Neuronal stem cell (in vitro differentiated cells): Measurements from ENCODE around the gene GSX1.
"Not testable (repeated sequence)": the region's sequence is repeated elsewhere in the genome, so short reads cannot be mapped to it uniquely, and the experiment has no call there.

Source experiments
- DNase-seq: peaks from one replicate; pipeline ENCODE4 v3.0.0-alpha.2; 2013; ENCODE audit warnings: low spot score
- H2AFZ ChIP-seq: one replicate; pipeline ENCODE4 v1.6.1; 2013; ENCODE audit warnings: mild to moderate bottlenecking, low read length, inconsistent platforms
- H2AK5ac ChIP-seq: 2 replicates; pipeline ENCODE4 v1.6.1; 2013; ENCODE audit warnings: low read depth, mild to moderate bottlenecking, inconsistent platforms, low read length, moderate library complexity, mixed read lengths
- H2BK120ac ChIP-seq: 2 replicates; pipeline ENCODE4 v1.6.1; 2013; ENCODE audit warnings: low read depth, mild to moderate bottlenecking, inconsistent platforms, low read length, moderate library complexity, mixed read lengths
- H2BK12ac ChIP-seq: one replicate; pipeline ENCODE4 v1.6.1; 2013; ENCODE audit warnings: low read length, inconsistent platforms
- H2BK15ac ChIP-seq: 2 replicates; pipeline ENCODE4 v1.6.1; 2013; ENCODE audit warnings: mild to moderate bottlenecking, low read length, inconsistent platforms, mixed read lengths
- H2BK5ac ChIP-seq: one replicate; pipeline ENCODE4 v1.6.1; 2013; ENCODE audit warnings: inconsistent platforms, mild to moderate bottlenecking, low read length, moderate library complexity
- H3K14ac ChIP-seq: one replicate; pipeline ENCODE4 v1.6.1; 2013; ENCODE audit warnings: low read length, inconsistent platforms
- H3K18ac ChIP-seq: 2 replicates; pipeline ENCODE4 v1.6.1; 2013; ENCODE audit warnings: low read length, inconsistent platforms
- H3K23ac ChIP-seq: 2 replicates; pipeline ENCODE4 v1.6.1; 2013; ENCODE audit warnings: low read depth, mild to moderate bottlenecking, mixed read lengths, low read length, inconsistent platforms; ENCODE audit not compliant: poor library complexity
- H3K27ac ChIP-seq: replicated peaks from 3 replicates; pipeline ENCODE4 v1.5.1; 2013; ENCODE audit warnings: low read length, inconsistent platforms
- H3K27me3 ChIP-seq, 3 experiments: 2 replicates each; pipeline ENCODE4 v1.6.1; 2013; ENCODE audit warnings: low read length in 3 of 3, mild to moderate bottlenecking in 2 of 3, inconsistent platforms in 1 of 3, low read depth in 1 of 3, mixed read lengths in 1 of 3, moderate library complexity in 1 of 3; ENCODE audit not compliant: control insufficient read depth in 3 of 3, insufficient read depth in 3 of 3
- H3K36me3 ChIP-seq, 2 donors: replicated peaks in 1 of 2; 2 replicates each; pipeline ENCODE4 v1.6.1; 2013; ENCODE audit warnings: low read length in 2 of 2; ENCODE audit not compliant: control insufficient read depth in 2 of 2, insufficient read depth in 2 of 2
- H3K4ac ChIP-seq: 2 replicates; pipeline ENCODE4 v1.6.1; 2013; ENCODE audit warnings: inconsistent platforms, mild to moderate bottlenecking, low read length, moderate library complexity
- H3K4me1 ChIP-seq, 2 donors: 1 replicate in 1 of 2; 2 replicates in 1 of 2; pipeline ENCODE4 v1.6.1; 2013; ENCODE audit warnings: low read length in 2 of 2, low read depth in 1 of 2; ENCODE audit not compliant: control insufficient read depth in 2 of 2, insufficient read depth in 1 of 2
- H3K4me2 ChIP-seq: one replicate; pipeline ENCODE4 v1.6.1; 2013; ENCODE audit warnings: mild to moderate bottlenecking, low read length, inconsistent platforms; ENCODE audit not compliant: insufficient read depth, poor library complexity, severe bottlenecking
- H3K4me3 ChIP-seq, 2 donors: 2 replicates each; pipeline ENCODE4 v1.5.1; 2013; ENCODE audit warnings: low read length in 2 of 2, mild to moderate bottlenecking in 2 of 2, inconsistent platforms in 1 of 2, moderate library complexity in 1 of 2
- H3K79me1 ChIP-seq: one replicate; pipeline ENCODE4 v1.6.1; 2013; ENCODE audit warnings: low read depth, mild to moderate bottlenecking, inconsistent platforms, low read length, moderate library complexity
- H3K9ac ChIP-seq: one replicate; pipeline ENCODE4 v1.6.1; 2013; ENCODE audit warnings: mild to moderate bottlenecking, low read depth, low read length, inconsistent platforms; ENCODE audit not compliant: poor library complexity
- H3K9me3 ChIP-seq, 2 donors: replicated peaks in 1 of 2; 2 replicates each; pipeline versions ENCODE3 to v1.6.1; 2013; ENCODE audit warnings: low read length in 2 of 2, mild to moderate bottlenecking in 2 of 2, inconsistent platforms in 1 of 2, low read depth in 1 of 2, mixed read lengths in 1 of 2, moderate library complexity in 1 of 2; ENCODE audit not compliant: control insufficient read depth in 2 of 2, insufficient read depth in 1 of 2
- H4K8ac ChIP-seq: one replicate; pipeline ENCODE4 v1.6.1; 2013; ENCODE audit warnings: low read depth, mild to moderate bottlenecking, inconsistent platforms, low read length, moderate library complexity
- H4K91ac ChIP-seq: one replicate; pipeline ENCODE4 v1.6.1; 2013; ENCODE audit warnings: low read length, low read depth, mild to moderate bottlenecking, inconsistent platforms; ENCODE audit not compliant: poor library complexity
- WGBS, 2 donors: extraction: QIAGEN DNeasy Blood & Tissue Kit; methylation state at CpG; one replicate each; pipeline ENCODE4 v1.1.7; 2013; ENCODE audit warnings: missing lambda C conversion rate in 2 of 2, mixed read lengths in 1 of 2; ENCODE audit not compliant: insufficient read length in 2 of 2, insufficient replicate concordance in 1 of 2; ENCODE audit errors: extremely low coverage in 2 of 2; 5-methylcytosine and 5-hydroxymethylcytosine counted together

Gene GSX1

GRCh38 chr13:27810461-27810860 is 18.2 kb downstream of the GSX1 start:
- Histone ChIP-seq H3K79me1 (peaks cover 2% of the 10 kb centered on the region), H3K9me3 (no peaks in the 10 kb centered on the region), H4K91ac (no peak overlapping the region), H2BK5ac (no peak overlapping the region), H2BK120ac (no peak overlapping the region), H3K4me3 (no peak overlapping the region), H3K18ac (no peak overlapping the region), H3K9ac (no peak overlapping the region), H3K4me2 (no peak overlapping the region), H2AK5ac (no peak overlapping the region), H3K14ac (no peak overlapping the region), H2BK15ac (no peak overlapping the region), H2AFZ (no peak overlapping the region), H3K27me3 (peaks cover 0 to 70% (median 0%) of the 10 kb centered on the region in 3 experiments), H3K23ac (no peak overlapping the region), H4K8ac (no peak overlapping the region), H3K36me3 (no peaks in the 10 kb centered on the region), H2BK12ac (no peak overlapping the region), H3K4ac (no peak overlapping the region), H3K4me1 (peaks cover 0 to 1% of the 10 kb centered on the region in 2 donors), H3K27ac (no peak overlapping the region)
- WGBS, 2 donors: no CpG with 5 or more reads among the region's 2 CpGs
- DNase-seq: no peak

GRCh38 chr13:27813826-27814225 is 21.5 kb downstream of the GSX1 start:
- Histone ChIP-seq H2BK15ac (peak overlapping the region; percentile 27), H3K27me3 (peaks cover 0 to 61% (median 0%) of the 10 kb centered on the region in 3 experiments), H4K8ac (no peak overlapping the region), H2BK5ac (no peak overlapping the region), H3K4me3 (no peak overlapping the region), H3K14ac (no peak overlapping the region), H3K9ac (no peak overlapping the region), H3K4me1 (no peaks in the 10 kb centered on the region), H3K18ac (no peak overlapping the region), H2BK120ac (no peak overlapping the region), H3K9me3 (no peaks in the 10 kb centered on the region), H2BK12ac (no peak overlapping the region), H3K4ac (no peak overlapping the region), H3K79me1 (peaks cover 2% of the 10 kb centered on the region), H2AK5ac (no peak overlapping the region), H3K23ac (no peak overlapping the region), H2AFZ (no peak overlapping the region), H3K4me2 (no peak overlapping the region), H3K27ac (no peak overlapping the region), H4K91ac (no peak overlapping the region), H3K36me3 (no peaks in the 10 kb centered on the region)
- no peak for DNase-seq
- no CpG with 5 or more reads among the region's 9 CpGs for WGBS, 2 donors

- peaks cover 0 to 78% (median 37%) of the 10 kb centered on the region in 3 experiments for H3K27me3 ChIP-seq
Measured at GRCh38 chr13:27817832-27818231, 25.5 kb downstream of the GSX1 start.

GRCh38 chr13:27820524-27821482 is 28.5 kb downstream of the GSX1 start:
- Histone ChIP-seq H3K79me1 (no peaks in the 10 kb centered on the region), H3K18ac (no peak overlapping the region), H3K4me1 (peaks cover 10% of the 10 kb centered on the region in 2 donors), H2AFZ (no peak overlapping the region), H3K9me3 (no peaks in the 10 kb centered on the region), H2BK15ac (no peak overlapping the region), H3K4ac (no peak overlapping the region), H2AK5ac (no peak overlapping the region), H2BK120ac (no peak overlapping the region), H4K91ac (no peak overlapping the region), H2BK5ac (no peak overlapping the region), H3K9ac (no peak overlapping the region), H2BK12ac (no peak overlapping the region), H3K27me3 (peaks cover 0 to 90% (median 67%) of the 10 kb centered on the region in 3 experiments), H3K14ac (no peak overlapping the region), H3K36me3 (no peaks in the 10 kb centered on the region), H3K4me2 (peak overlapping the region; percentile 13), H4K8ac (no peak overlapping the region), H3K4me3 (no peak overlapping the region), H3K27ac (no peak overlapping the region), H3K23ac (no peak overlapping the region)
- no peak for DNase-seq
- WGBS, 2 donors: no CpG with 5 or more reads among the region's 46 CpGs

More at GRCh38 chr13:27817832-27818231, 25.5 kb downstream of the GSX1 start:
- H3K18ac ChIP-seq, H3K4me2 ChIP-seq, H3K4ac ChIP-seq, H4K91ac ChIP-seq, H3K79me1 ChIP-seq, H3K23ac ChIP-seq, H4K8ac ChIP-seq, H3K27ac ChIP-seq, H2AK5ac ChIP-seq, H3K4me3 ChIP-seq, H3K36me3 ChIP-seq, H2BK12ac ChIP-seq, DNase-seq, H2AFZ ChIP-seq, H3K14ac ChIP-seq, H2BK5ac ChIP-seq, H3K9me3 ChIP-seq, H2BK120ac ChIP-seq, H3K9ac ChIP-seq, H2BK15ac ChIP-seq: not testable (repeated sequence)
- H3K4me1 ChIP-seq: peaks cover 0 to 10% of the 10 kb centered on the region in 2 donors
- WGBS, 2 donors: no CpG with 5 or more reads among the region's 2 CpGs
